OCI-LY3 (cell line): ENCODE data around the gene CHST1.

Source experiments
- EZH2phosphoT487 ChIP-seq: fragments of 200-600 bp; shearing (Covaris generic); IDR thresholded peaks from 2 replicates; pipeline ENCODE4 v1.6.1; 2018; ENCODE audit warnings: antibody characterized with exemption, mixed run types, low read depth
- TF ChIP-seq, protein P1 (sequence below): fragments of 200-600, 300-600 bp; sonication (generic); IDR thresholded peaks from 2 replicates; pipeline ENCODE4 v1.5.1; 2014; ENCODE audit warnings: antibody characterized with exemption, low read length, low read depth

DNA sequence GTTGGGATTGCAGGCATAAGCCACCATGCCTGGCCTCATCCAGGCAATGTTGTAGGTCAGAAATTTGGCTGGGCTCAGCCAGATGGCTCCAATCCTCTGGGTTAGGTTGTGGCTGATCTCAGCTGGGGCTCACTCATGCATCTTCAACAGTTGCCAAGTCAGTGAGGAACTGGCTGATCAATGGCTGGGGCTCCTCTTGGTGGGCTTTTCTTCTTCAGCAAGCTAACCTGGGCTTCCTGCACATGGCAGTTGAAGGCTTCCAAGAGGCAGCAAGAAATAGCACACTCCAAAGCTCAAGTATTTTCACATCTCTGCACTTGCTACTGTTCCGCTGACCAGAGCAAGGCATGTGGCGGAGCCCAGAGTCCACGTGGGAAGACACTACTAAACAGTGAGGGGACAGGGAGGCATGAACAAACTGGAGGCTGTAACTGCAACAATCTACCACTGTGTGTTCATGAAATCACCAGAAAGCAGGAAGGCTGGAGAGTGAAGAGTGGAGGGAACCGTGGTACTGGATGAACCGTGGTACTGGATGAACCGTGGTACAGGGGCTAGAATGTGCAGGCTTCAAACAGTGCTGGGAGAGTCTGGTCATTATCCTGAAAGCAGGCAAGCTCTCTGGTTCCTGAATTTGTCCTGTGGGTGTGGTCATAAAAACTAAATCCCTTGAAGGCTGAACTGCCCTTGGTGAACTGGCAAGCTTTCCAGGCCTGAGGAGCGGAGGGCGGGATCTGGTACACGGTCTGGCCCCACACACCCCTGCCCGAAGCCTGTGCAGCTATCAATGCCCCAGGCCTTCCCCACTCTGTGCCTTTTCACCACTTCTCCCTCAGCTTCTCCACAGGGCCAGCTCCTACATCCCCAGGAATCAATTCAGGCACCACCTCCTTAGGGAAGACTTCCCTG lies 20.2 kb downstream of the CHST1 start:
- TF ChIP-seq, protein P1, sequence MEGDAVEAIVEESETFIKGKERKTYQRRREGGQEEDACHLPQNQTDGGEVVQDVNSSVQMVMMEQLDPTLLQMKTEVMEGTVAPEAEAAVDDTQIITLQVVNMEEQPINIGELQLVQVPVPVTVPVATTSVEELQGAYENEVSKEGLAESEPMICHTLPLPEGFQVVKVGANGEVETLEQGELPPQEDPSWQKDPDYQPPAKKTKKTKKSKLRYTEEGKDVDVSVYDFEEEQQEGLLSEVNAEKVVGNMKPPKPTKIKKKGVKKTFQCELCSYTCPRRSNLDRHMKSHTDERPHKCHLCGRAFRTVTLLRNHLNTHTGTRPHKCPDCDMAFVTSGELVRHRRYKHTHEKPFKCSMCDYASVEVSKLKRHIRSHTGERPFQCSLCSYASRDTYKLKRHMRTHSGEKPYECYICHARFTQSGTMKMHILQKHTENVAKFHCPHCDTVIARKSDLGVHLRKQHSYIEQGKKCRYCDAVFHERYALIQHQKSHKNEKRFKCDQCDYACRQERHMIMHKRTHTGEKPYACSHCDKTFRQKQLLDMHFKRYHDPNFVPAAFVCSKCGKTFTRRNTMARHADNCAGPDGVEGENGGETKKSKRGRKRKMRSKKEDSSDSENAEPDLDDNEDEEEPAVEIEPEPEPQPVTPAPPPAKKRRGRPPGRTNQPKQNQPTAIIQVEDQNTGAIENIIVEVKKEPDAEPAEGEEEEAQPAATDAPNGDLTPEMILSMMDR, result no peak
- no peak for TF ChIP-seq EZH2phosphoT487
